ENCODE data around the gene FAM89B.

DNA sequence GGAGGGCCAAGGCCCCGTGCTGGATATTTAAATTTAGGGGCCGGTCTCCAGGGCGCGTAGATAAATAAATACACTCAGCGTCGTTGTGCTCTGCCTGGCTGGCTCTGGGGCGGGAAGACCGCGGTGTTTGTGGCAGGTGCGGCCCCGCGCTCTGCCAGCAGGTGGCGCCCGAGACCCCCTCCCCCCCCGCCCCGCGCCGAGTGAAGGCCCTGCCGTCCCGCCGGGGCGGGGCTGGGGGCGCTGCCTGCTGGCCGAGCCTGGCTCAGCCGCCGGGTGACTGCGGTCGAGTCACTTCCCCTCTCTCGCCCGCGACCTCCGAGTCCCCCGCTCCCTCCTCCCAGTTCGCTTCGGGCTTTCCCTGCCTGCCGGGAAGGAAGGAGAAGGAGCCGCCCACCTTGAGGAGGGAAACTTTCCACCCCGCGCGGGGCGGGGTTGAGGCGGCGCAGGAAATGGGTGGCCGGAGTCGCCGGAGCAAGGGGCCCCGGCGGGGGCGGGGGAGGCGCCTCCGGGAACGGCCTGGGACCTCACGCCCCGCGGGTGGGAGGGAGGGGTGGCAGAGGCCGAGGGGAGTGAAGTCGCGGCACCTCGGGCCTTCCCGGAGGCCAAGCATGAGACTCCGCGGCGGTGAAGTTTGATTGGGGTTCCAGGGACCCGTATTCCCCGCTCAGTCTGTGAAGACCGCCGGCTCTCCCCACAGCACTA, 1.9 kb downstream of the FAM89B start:
- TF ChIP-seq CTCF (IDR thresholded peaks at IDR 0.05), result no peak
- no peak for TF ChIP-seq POLR2A (IDR thresholded peaks at IDR 0.05)
